ENCODE data around the gene TTLL1. TPM values are rescaled to one million over a fixed set of nuclear protein-coding genes. Genes with fewer than 3 reads are reported as not detected.

Gene TTLL1
- total and polyA plus RNA-seq, 2 of the 4 experiments (the other 2 are of a cell fraction) = 10.8 to 13.2 TPM

- Histone ChIP-seq H3K4ac (ENCODE audit: low read depth, low read length) (no peak overlapping the region), H2BK5ac (ENCODE audit: low read depth, low read length, poor library complexity, severe bottlenecking) (no peak overlapping the region), H3K18ac (ENCODE audit: low read depth, low read length) (no peak overlapping the region), H4K20me1 (ENCODE audit: insufficient read depth, low read length) (no peaks in the 10 kb centered on the region), H3K79me1 (ENCODE audit: low read depth in 1 of 2, low read length in 2 of 2) (no peaks in the 10 kb centered on the region), H4K91ac (ENCODE audit: insufficient read depth, low read depth, low read length) (no peak overlapping the region), H3K9me1 (ENCODE audit: insufficient read depth, low read length) (no peaks in the 10 kb centered on the region), H3K14ac (replicated peaks; ENCODE audit: low read depth, low read length) (no peak overlapping the region), H3K23ac (ENCODE audit: low read depth, low read length) (no peak overlapping the region; the same call in 1 of the 2 replicates), H3K4me2 (ENCODE audit: low read depth, low read length) (no peak overlapping the region), H2AK5ac (ENCODE audit: low read depth, low read length) (no peak overlapping the region), H2BK20ac (ENCODE audit: low read depth, low read length) (no peak overlapping the region), H2BK15ac (ENCODE audit: low read depth, low read length) (no peak overlapping the region), H3K56ac (ENCODE audit: extremely low read depth, insufficient read depth, low read length) (no peak overlapping the region), H4K5ac (ENCODE audit: low read depth, low read length) (no peak overlapping the region), H2AK9ac (replicated peaks; ENCODE audit: low read depth, low read length, poor library complexity) (peak overlapping the region; percentile 23), H3K9me3 (ENCODE audit: control insufficient read depth, insufficient read depth, low read length) (no peaks in the 10 kb centered on the region), H3K27ac (ENCODE audit: insufficient read depth, low read length) (no peak overlapping the region), H3K4me1 (ENCODE audit: control insufficient read depth, insufficient read depth, low read length) (no peaks in the 10 kb centered on the region; the same call in 1 of the 2 replicates), H2AFZ (replicated peaks; ENCODE audit: low read length, poor library complexity) (no peak overlapping the region), H3K9ac (ENCODE audit: low read depth, low read length) (no peak overlapping the region), H2BK120ac (ENCODE audit: low read depth, low read length) (no peak overlapping the region), H3K4me3 (ENCODE audit: insufficient read depth, low read depth, low read length) (no peak overlapping the region), H3K36me3 (ENCODE audit: control insufficient read depth, insufficient read depth, low read length) (no peaks in the 10 kb centered on the region), H3K27me3 (ENCODE audit: control insufficient read depth, insufficient read depth, low read length) (peaks cover 46% of the 10 kb centered on the region), H4K8ac (ENCODE audit: low read depth in 2 of 2, low read length in 2 of 2) (no peak overlapping the region)
- in situ Hi-C loops (cut with MboI; ENCODE audit: low sequenced_read_pairs) = no loop called here
- no TSS peak for BruUV-seq (replicated peaks)
- DNase-seq (no peak), ATAC-seq (ENCODE audit: low read depth) (no peak)
- 80% methylated on average over 1 of the region's 5 CpGs; no CpG with 5 or more reads in 1 of the 2 experiments for WGBS, 2 experiments (ENCODE audit: extremely low coverage in 2 of 2, insufficient read length in 1 of 2)
- POLR2A ChIA-PET (ENCODE audit: unreplicated experiment) = no interaction called here
- no peak for TF ChIP-seq BHLHE40 (IDR thresholded peaks at IDR 0.05; ENCODE audit: low read depth, low read length)
- TF ChIP-seq SMC3 (IDR thresholded peaks at IDR 0.05; ENCODE audit: low read depth, low read length) = no peak
- TF ChIP-seq, protein P1, sequence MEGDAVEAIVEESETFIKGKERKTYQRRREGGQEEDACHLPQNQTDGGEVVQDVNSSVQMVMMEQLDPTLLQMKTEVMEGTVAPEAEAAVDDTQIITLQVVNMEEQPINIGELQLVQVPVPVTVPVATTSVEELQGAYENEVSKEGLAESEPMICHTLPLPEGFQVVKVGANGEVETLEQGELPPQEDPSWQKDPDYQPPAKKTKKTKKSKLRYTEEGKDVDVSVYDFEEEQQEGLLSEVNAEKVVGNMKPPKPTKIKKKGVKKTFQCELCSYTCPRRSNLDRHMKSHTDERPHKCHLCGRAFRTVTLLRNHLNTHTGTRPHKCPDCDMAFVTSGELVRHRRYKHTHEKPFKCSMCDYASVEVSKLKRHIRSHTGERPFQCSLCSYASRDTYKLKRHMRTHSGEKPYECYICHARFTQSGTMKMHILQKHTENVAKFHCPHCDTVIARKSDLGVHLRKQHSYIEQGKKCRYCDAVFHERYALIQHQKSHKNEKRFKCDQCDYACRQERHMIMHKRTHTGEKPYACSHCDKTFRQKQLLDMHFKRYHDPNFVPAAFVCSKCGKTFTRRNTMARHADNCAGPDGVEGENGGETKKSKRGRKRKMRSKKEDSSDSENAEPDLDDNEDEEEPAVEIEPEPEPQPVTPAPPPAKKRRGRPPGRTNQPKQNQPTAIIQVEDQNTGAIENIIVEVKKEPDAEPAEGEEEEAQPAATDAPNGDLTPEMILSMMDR (conservative IDR thresholded peaks at IDR 0.05; ENCODE audit: low read depth, low read length) = no peak
- TF ChIP-seq MXI1 (IDR thresholded peaks at IDR 0.05; ENCODE audit: borderline replicate concordance, low read depth, low read length) = no peak
- TF ChIP-seq MAFK (IDR thresholded peaks at IDR 0.05; ENCODE audit: low read depth, low read length) = no peak
- no peak for TF ChIP-seq CHD1 (IDR thresholded peaks at IDR 0.05; ENCODE audit: low read depth, low read length)
- no peak for TF ChIP-seq POLR2A (IDR thresholded peaks at IDR 0.05; ENCODE audit: low read depth, low read length)
- no peak for TF ChIP-seq FOS (IDR thresholded peaks at IDR 0.05; ENCODE audit: low read depth, low read length)
- no peak for TF ChIP-seq NFE2L2 (IDR thresholded peaks at IDR 0.05; ENCODE audit: low read depth, low read length)
- no peak for TF ChIP-seq RFX5 (IDR thresholded peaks at IDR 0.05; ENCODE audit: low read depth, low read length)
- CTCF ChIA-PET = no interaction called here
- dilution Hi-C loops (cut with HindIII; ENCODE audit: low sequenced_read_pairs, unreplicated experiment) = no loop called here
- intact Hi-C loops (cut with micrococcal nuclease) = no loop called here
Observed at GRCh38 chr22:43114958-43115357, 25.8 kb upstream of the TTLL1 start.
